Neural cell (in vitro differentiated cells): Measurements from ENCODE around the gene OLFML2B. TPM values are rescaled to one million over a fixed set of nuclear protein-coding genes. Genes with fewer than 3 reads are reported as not detected.

ENCODE experiments used
- H2AFZ ChIP-seq: fragments of 200-600, 300-800 bp; sonication (generic), shearing (Covaris generic); 2 replicates; pipeline ENCODE4 v1.6.0; 2014; ENCODE audit warnings: low read depth, mild to moderate bottlenecking, antibody characterized with exemption, low read length, moderate library complexity
- H3F3A ChIP-seq: fragments of 200-600 bp; shearing (Covaris generic); 2 replicates; pipeline ENCODE4 v1.6.1; 2016; ENCODE audit warnings: mild to moderate bottlenecking, moderate library complexity, mixed read lengths, antibody characterized with exemption, low read length; ENCODE audit not compliant: insufficient read depth, poor library complexity, severe bottlenecking
- H3K27ac ChIP-seq: fragments of 200-600, 300-800 bp; sonication (generic), shearing (Covaris generic); 2 replicates; pipeline ENCODE4 v1.5.1; 2014; ENCODE audit warnings: mild to moderate bottlenecking, low read length, moderate library complexity
- H3K27me3 ChIP-seq: fragments of 300-800, 200-600 bp; sonication (generic), shearing (Covaris generic); 2 replicates; pipeline ENCODE4 v1.6.0; 2014; ENCODE audit warnings: mild to moderate bottlenecking, low read depth, low read length, moderate library complexity; ENCODE audit not compliant: insufficient read depth
- H3K36me3 ChIP-seq: fragments of 300-800, 200-600 bp; sonication (generic), shearing (Covaris generic); 2 replicates; pipeline ENCODE4 v1.5.1; 2014; ENCODE audit warnings: mild to moderate bottlenecking, antibody characterized with exemption, low read length, moderate library complexity; ENCODE audit not compliant: insufficient read depth
- H3K4me2 ChIP-seq: fragments of 300-800, 200-600 bp; sonication (generic), shearing (Covaris generic); 2 replicates; pipeline ENCODE4 v1.6.0; 2014; ENCODE audit warnings: mild to moderate bottlenecking, low read length
- H3K4me3 ChIP-seq: fragments of 300-800, 200-600 bp; sonication (generic), shearing (Covaris generic); 2 replicates; pipeline ENCODE4 v1.5.1; 2014; ENCODE audit warnings: mild to moderate bottlenecking, low read length, moderate library complexity
- H3K79me2 ChIP-seq: fragments of 200-600 bp; shearing (Covaris generic); replicated peaks from 2 replicates; pipeline ENCODE4 v1.6.0; 2014; ENCODE audit warnings: mild to moderate bottlenecking, low read length, moderate library complexity; ENCODE audit not compliant: insufficient read depth
- H3K9ac ChIP-seq: fragments of 300-800, 200-600 bp; sonication (generic), shearing (Covaris generic); 2 replicates; pipeline ENCODE4 v1.6.1; 2016; ENCODE audit warnings: mild to moderate bottlenecking, low read length, mixed read lengths
- H3K9me2 ChIP-seq: fragments of 200-600 bp; shearing (Covaris generic); 2 replicates; pipeline ENCODE4 v1.6.1; 2016; ENCODE audit warnings: mild to moderate bottlenecking, low read length, mixed read lengths; ENCODE audit not compliant: insufficient read depth
- H3K9me3 ChIP-seq: fragments of 200-600, 300-800 bp; sonication (generic), shearing (Covaris generic); 2 replicates; pipeline ENCODE4 v1.6.1; 2016; ENCODE audit warnings: mild to moderate bottlenecking, mixed run types, low read length, moderate library complexity, mixed read lengths
- H4K20me1 ChIP-seq: fragments of 200-600 bp; shearing (Covaris generic); 2 replicates; pipeline ENCODE4 v1.6.1; 2016; ENCODE audit warnings: mild to moderate bottlenecking, mixed run types; ENCODE audit not compliant: insufficient read depth
- CTCF ChIP-seq: fragments of 450-650 bp; IDR thresholded peaks from 2 replicates; pipeline ENCODE4 v1.5.1; 2014; ENCODE audit warnings: antibody characterized with exemption, mild to moderate bottlenecking, moderate library complexity; ENCODE audit not compliant: poor library complexity, severe bottlenecking
- EP300 ChIP-seq: fragments of 450-650 bp; conservative IDR thresholded peaks from 2 replicates; pipeline ENCODE4 v1.6.1; 2014; ENCODE audit warnings: antibody characterized with exemption, mild to moderate bottlenecking, moderate library complexity; ENCODE audit not compliant: poor library complexity, severe bottlenecking
- EZH2 ChIP-seq: fragments of 200-600, 300-800 bp; shearing (Covaris generic), sonication (generic); IDR thresholded peaks from 2 replicates; pipeline ENCODE4 v1.6.1; 2014; ENCODE audit warnings: antibody characterized with exemption, low read length, borderline replicate concordance, mild to moderate bottlenecking; ENCODE audit not compliant: insufficient read depth, poor library complexity, severe bottlenecking
- MXI1 ChIP-seq: fragments of 450-650 bp; conservative IDR thresholded peaks from 2 replicates; pipeline ENCODE4 v1.6.1; 2014; ENCODE audit warnings: antibody characterized with exemption, mild to moderate bottlenecking; ENCODE audit not compliant: poor library complexity, severe bottlenecking
- POLR2AphosphoS5 ChIP-seq: IDR thresholded peaks from 2 replicates; pipeline ENCODE4 v1.6.1; 2012
- RAD21 ChIP-seq: fragments of 450-650 bp; conservative IDR thresholded peaks from 2 replicates; pipeline ENCODE4 v1.6.1; 2014; ENCODE audit warnings: antibody characterized with exemption, mild to moderate bottlenecking, moderate library complexity
- REST ChIP-seq: IDR thresholded peaks from 2 replicates; pipeline ENCODE4 v1.6.1; 2012; ENCODE audit warnings: borderline replicate concordance
- SMC3 ChIP-seq: fragments of 450-650 bp; conservative IDR thresholded peaks from 2 replicates; pipeline ENCODE4 v1.6.1; 2014; ENCODE audit warnings: antibody characterized with exemption, mild to moderate bottlenecking, moderate library complexity; ENCODE audit not compliant: poor library complexity
- TAF1 ChIP-seq: IDR thresholded peaks from 2 replicates; pipeline ENCODE4 v1.6.1; 2012; ENCODE audit warnings: low read depth
- polyA plus RNA-seq: library from polyadenylated mRNA; depleted of rRNA; stranded (reverse); fragments of >200 nt; gene quantifications from 2 replicates; pipeline ENCODE4 v1.2.3, GENCODE V29; 2014

Gene OLFML2B
- polyA plus RNA-seq, 1 donor from 2014 or later = 0.78 TPM

GRCh38 chr1:162011337-162012012 lies 12.2 kb downstream of the OLFML2B start:
- no peaks in the 10 kb centered on the region for H3K27me3 ChIP-seq

GRCh38 chr1:162010175-162010506 lies 13.5 kb downstream of the OLFML2B start:
- Histone ChIP-seq H3K9me3 (no peaks in the 10 kb centered on the region), H3K36me3 (no peaks in the 10 kb centered on the region), H3K27me3 (no peaks in the 10 kb centered on the region), H4K20me1 (no peaks in the 10 kb centered on the region), H3K4me3 (no peak overlapping the region), H3K79me2 (no peaks in the 10 kb centered on the region), H3K27ac (no peak overlapping the region), H3K9ac (no peak overlapping the region), H2AFZ (no peak overlapping the region), H3K4me2 (no peak overlapping the region), H3F3A (no peaks in the 10 kb centered on the region), H3K9me2 (no peaks in the 10 kb centered on the region)
- TF ChIP-seq MXI1 (no peak), TAF1 (no peak), RAD21 (no peak), REST (no peak), SMC3 (no peak), EZH2 (no peak), POLR2AphosphoS5 (no peak), CTCF (no peak), EP300 (no peak)

More at GRCh38 chr1:162011337-162012012, 12.2 kb downstream of the OLFML2B start:
- H3K9me2 ChIP-seq = no peaks in the 10 kb centered on the region
- no peaks in the 10 kb centered on the region for H3K36me3 ChIP-seq
- no peak overlapping the region for H2AFZ ChIP-seq
- no peak overlapping the region for H3K4me3 ChIP-seq
- no peaks in the 10 kb centered on the region for H4K20me1 ChIP-seq
- H3K4me2 ChIP-seq = no peak overlapping the region
- TF ChIP-seq SMC3 = no peak
- H3F3A ChIP-seq = no peaks in the 10 kb centered on the region
- H3K9ac ChIP-seq = no peak overlapping the region
- no peaks in the 10 kb centered on the region for H3K79me2 ChIP-seq
- H3K27ac ChIP-seq = no peak overlapping the region
- no peaks in the 10 kb centered on the region for H3K9me3 ChIP-seq
